ENCODE measurements around the gene TRIM8. TPM values are rescaled to one million over a fixed set of nuclear protein-coding genes. Genes with fewer than 3 reads are reported as not detected.

The TRIM8 gene
- total and polyA plus RNA-seq, 8 donors: 40.0 to 253 (median 75.8) TPM

- no peak for TF ChIP-seq POLR2A (IDR thresholded peaks at IDR 0.05)
- TF ChIP-seq CTCF (IDR thresholded peaks at IDR 0.05): no peak
- TF ChIP-seq POLR2AphosphoS5 (IDR thresholded peaks at IDR 0.05): no peak
- TF ChIP-seq EP300 (IDR thresholded peaks at IDR 0.05): no peak
- H3K9me3 ChIP-seq: no peaks in the 10 kb centered on the region
- WGBS, 5 donors: 75 to 89% (median 85%) methylated on average over 7 of the region's 7 CpGs
- DNase-seq: no peak
- intact Hi-C loops (cut with DNase I; ENCODE audit: low total_unique reads): no loop called here
- H3K27me3 ChIP-seq: no peaks in the 10 kb centered on the region
- no peak overlapping the region for H3K4me3 ChIP-seq
- peak overlapping the region in 3 of 5 donors; percentile 39 to 83 (median 63) for H3K27ac ChIP-seq
- H3K36me3 ChIP-seq: peaks cover 0 to 59% (median 34%) of the 10 kb centered on the region in 4 donors
- H3K4me1 ChIP-seq: peaks cover 12 to 22% (median 20%) of the 10 kb centered on the region in 4 donors
These were observed 40.3 kb upstream of the TRIM8 start for GRCh38 chr10:102603946-102604345.

- intact Hi-C loops (cut with DNase I; ENCODE audit: low total_unique reads): no loop called here
- Histone ChIP-seq H3K36me3 (peaks cover 0 to 54% (median 29%) of the 10 kb centered on the region in 4 donors), H3K27ac (peak overlapping the region in 3 of 5 donors; percentile 39 to 83 (median 63)), H3K9me3 (no peaks in the 10 kb centered on the region), H3K27me3 (no peaks in the 10 kb centered on the region), H3K4me3 (no peak overlapping the region), H3K4me1 (peaks cover 7 to 17% (median 15%) of the 10 kb centered on the region in 4 donors)
- no peak for DNase-seq
- WGBS, 5 donors: 57 to 79% (median 73%) methylated on average over 6 of the region's 6 CpGs
- TF ChIP-seq POLR2A (IDR thresholded peaks at IDR 0.05): no peak
- no peak for TF ChIP-seq POLR2AphosphoS5 (IDR thresholded peaks at IDR 0.05)
- TF ChIP-seq CTCF (IDR thresholded peaks at IDR 0.05): no peak
- no peak for TF ChIP-seq EP300 (IDR thresholded peaks at IDR 0.05)
These were observed 39.8 kb upstream of the TRIM8 start for GRCh38 chr10:102604439-102604841.

DNA sequence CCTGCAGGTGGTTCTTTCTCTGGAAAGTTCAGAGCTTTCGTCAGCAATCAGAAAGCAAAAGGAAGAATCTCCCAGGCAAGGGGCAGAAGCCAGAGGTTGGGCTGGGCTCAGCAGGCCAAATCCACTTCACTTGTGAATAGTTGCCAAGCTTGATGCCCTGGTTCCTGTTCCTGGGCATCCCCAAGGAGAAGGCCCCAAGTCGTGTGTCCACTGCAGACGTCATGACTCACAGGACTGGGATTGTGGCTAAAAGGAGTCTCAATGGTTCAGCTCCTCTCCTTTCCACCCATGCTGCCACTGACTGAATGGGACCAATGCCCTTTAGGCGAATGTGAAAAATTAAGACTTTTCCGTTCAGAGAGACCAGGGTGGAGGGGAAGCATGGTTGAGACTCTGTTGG lies 38.6 kb upstream of the TRIM8 start:
- no peak for DNase-seq
- TF ChIP-seq POLR2AphosphoS5 (IDR thresholded peaks at IDR 0.05) (no peak), CTCF (IDR thresholded peaks at IDR 0.05) (no peak), POLR2A (IDR thresholded peaks at IDR 0.05) (no peak), EP300 (IDR thresholded peaks at IDR 0.05) (no peak)
- H3K4me3 ChIP-seq: no peak overlapping the region
- peaks cover 0 to 5% (median 3%) of the 10 kb centered on the region in 4 donors for H3K4me1 ChIP-seq
- H3K27me3 ChIP-seq: no peaks in the 10 kb centered on the region
- WGBS, 5 donors: 77 to 85% (median 84%) methylated on average over 5 of the region's 5 CpGs
- H3K36me3 ChIP-seq: peaks cover 0 to 46% (median 27%) of the 10 kb centered on the region in 4 donors
- H3K27ac ChIP-seq: no peak overlapping the region
- intact Hi-C loops (cut with DNase I; ENCODE audit: low total_unique reads): no loop called here
- H3K9me3 ChIP-seq: no peaks in the 10 kb centered on the region

- no peak for DNase-seq
- 65 to 82% (median 77%) methylated on average over 2 of the region's 2 CpGs for WGBS, 5 donors
- peaks cover 0 to 32% (median 9%) of the 10 kb centered on the region in 4 donors for H3K36me3 ChIP-seq
- no peak overlapping the region for H3K4me3 ChIP-seq
- H3K27ac ChIP-seq: no peak overlapping the region
- intact Hi-C loops (cut with DNase I; ENCODE audit: low total_unique reads): no loop called here
- no peaks in the 10 kb centered on the region for H3K27me3 ChIP-seq
- TF ChIP-seq CTCF (IDR thresholded peaks at IDR 0.05) (no peak), POLR2A (IDR thresholded peaks at IDR 0.05) (no peak), EP300 (IDR thresholded peaks at IDR 0.05) (no peak), POLR2AphosphoS5 (IDR thresholded peaks at IDR 0.05) (no peak)
- H3K9me3 ChIP-seq: no peaks in the 10 kb centered on the region
- H3K4me1 ChIP-seq: peaks cover 9 to 26% (median 22%) of the 10 kb centered on the region in 4 donors
These were observed 35.8 kb upstream of the TRIM8 start for GRCh38 chr10:102608487-102608886.
